HepG2 (cell line): Measurements from ENCODE around the gene ENTREP1. TPM values are rescaled to one million over a fixed set of nuclear protein-coding genes. Genes with fewer than 3 reads are reported as not detected.
A peak's percentile ranks its signal among the peaks of the same experiment; 100 is the strongest.

Source experiments
- CTCF ChIP-seq: sonication (generic); formaldehyde crosslinking; IDR thresholded peaks from 2 replicates; pipeline ENCODE4 v1.5.0; 2020; ENCODE audit warnings: mild to moderate bottlenecking, missing genetic modification reagents, moderate library complexity
- ESRRA ChIP-seq: sonication (generic); formaldehyde crosslinking; IDR thresholded peaks from 2 replicates; pipeline ENCODE4 v1.5.1; 2020; ENCODE audit warnings: mild to moderate bottlenecking, low read depth, missing genetic modification reagents
- GMEB1 ChIP-seq: sonication (generic); formaldehyde crosslinking; IDR thresholded peaks from 2 replicates; pipeline ENCODE4 v1.5.1; 2020; ENCODE audit warnings: missing genetic modification reagents, mild to moderate bottlenecking, borderline replicate concordance
- HOXA3 ChIP-seq: sonication (generic); formaldehyde crosslinking; IDR thresholded peaks from 2 replicates; pipeline ENCODE4 v1.5.0; 2020; ENCODE audit warnings: missing genetic modification reagents
- LCORL ChIP-seq, 2 experiments: fragments of 450-650 bp in 1 of 2; sonication (generic) in 1 of 2; formaldehyde crosslinking in 1 of 2; IDR thresholded peaks; 2 replicates each; pipeline versions ENCODE4 v1.5.0 to v1.6.1; 2017 to 2020; ENCODE audit warnings: antibody characterized with exemption in 1 of 2, missing genetic modification reagents in 1 of 2
- MIER2 ChIP-seq: IDR thresholded peaks from 2 replicates; pipeline ENCODE4 v1.6.1; 2016; ENCODE audit warnings: missing biosample characterization, missing genetic modification reagents
- NR2C2 ChIP-seq: sonication (generic); formaldehyde crosslinking; IDR thresholded peaks from 2 replicates; pipeline ENCODE4 v1.4.0; 2020; ENCODE audit warnings: missing genetic modification reagents, mild to moderate bottlenecking, moderate library complexity, borderline replicate concordance
- PCBP2 ChIP-seq: fragments of 200-400 bp; formaldehyde crosslinking; optimal IDR thresholded peaks from 2 replicates; pipeline ENCODE3; 2018; ENCODE audit warnings: low read length, low read depth; ENCODE audit not compliant: poor library complexity, severe bottlenecking
- TEAD3 ChIP-seq: optimal IDR thresholded peaks from 2 replicates; pipeline ENCODE3; 2016; ENCODE audit warnings: borderline replicate concordance
- XRCC5 ChIP-seq: fragments of 200-400 bp; formaldehyde crosslinking; optimal IDR thresholded peaks from 2 replicates; pipeline ENCODE3; 2017; ENCODE audit warnings: mild to moderate bottlenecking, low read length
- ZFX ChIP-seq: sonication (generic); formaldehyde crosslinking; IDR thresholded peaks from 2 replicates; pipeline ENCODE4 v1.4.0; 2020; ENCODE audit warnings: mild to moderate bottlenecking, low read depth, missing genetic modification reagents, moderate library complexity
- ZFY ChIP-seq: sonication (generic); formaldehyde crosslinking; IDR thresholded peaks from 2 replicates; pipeline ENCODE4 v1.4.0; 2020; ENCODE audit warnings: missing genetic modification reagents
- ZNF468 ChIP-seq: sonication (generic); formaldehyde crosslinking; IDR thresholded peaks from 2 replicates; pipeline ENCODE4 v1.8.0; 2022; ENCODE audit warnings: mild to moderate bottlenecking, moderate library complexity, missing genetic modification reagents
- ZNF878 ChIP-seq: sonication (generic); formaldehyde crosslinking; IDR thresholded peaks from 2 replicates; pipeline ENCODE4 v1.8.1; 2023; ENCODE audit warnings: mild to moderate bottlenecking, missing genetic modification reagents, moderate library complexity
- ZXDC ChIP-seq: sonication (generic); formaldehyde crosslinking; IDR thresholded peaks from 2 replicates; pipeline ENCODE4 v1.5.0; 2020; ENCODE audit warnings: mild to moderate bottlenecking, missing genetic modification reagents
- polyA plus RNA-seq, 8 experiments: library from polyadenylated mRNA; depleted of rRNA in 3 of 8; stranded (reverse) in 7 of 8; unstranded in 1 of 8; fragments of >200 nt; fragmentation: Illumina TruSeq in 4 of 8; extraction: Trizol in 4 of 8; gene quantifications; 2 replicates each; pipeline versions ENCODE4 v1.2.1 to v1.2.3, GENCODE V29; 2011 to 2016; ENCODE audit warnings: low read depth in 4 of 8, missing spikeins in 1 of 8, mixed read lengths in 1 of 8; ENCODE audit not compliant: insufficient read depth in 1 of 8
- total RNA-seq, 5 experiments: library from RNA; depleted of rRNA; stranded (reverse); fragments of >200 nt; fragmentation: Illumina TruSeq; extraction: Trizol; gene quantifications; 2 replicates each; pipeline ENCODE4 v1.2.3, GENCODE V29; 2016; ENCODE audit warnings: low read depth in 1 of 5
- TF ChIP-seq, protein P1 (sequence below): sonication (generic); formaldehyde crosslinking; IDR thresholded peaks from 2 replicates; pipeline ENCODE4 v1.4.0; 2020; ENCODE audit warnings: mild to moderate bottlenecking, missing genetic modification reagents

The ENTREP1 gene
- total and polyA plus RNA-seq, 2 of the 13 experiments (the other 11 are each of a cell fraction or from before 2014, with no cell fraction given) = not detected

DNA sequence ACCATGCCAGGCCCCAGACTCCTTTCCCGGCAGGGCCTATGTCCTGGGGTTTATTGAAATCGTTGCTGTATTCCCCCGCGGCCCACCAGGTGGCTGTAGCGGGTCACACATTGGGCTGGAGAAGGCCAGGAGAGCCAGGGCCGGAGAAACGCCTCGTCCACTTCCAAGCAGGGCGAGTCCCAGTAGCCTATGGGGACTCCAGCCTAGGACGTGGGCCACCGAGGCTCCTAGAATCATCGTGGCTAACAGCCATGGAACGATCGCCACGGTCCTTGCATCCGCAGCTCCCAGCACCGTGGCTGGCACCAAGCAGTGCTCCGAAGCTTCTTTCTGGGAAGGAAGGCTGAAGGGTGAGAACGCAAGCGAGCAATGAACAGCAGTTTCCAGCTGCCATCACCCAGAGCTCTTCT is 87.7 kb downstream of the ENTREP1 start (continued):
- TF ChIP-seq HOXA3 (CRISPR knock-in tag) (no peak), ZNF878 (no peak), CTCF (CRISPR knock-in tag) (peak; percentile 84), PCBP2 (no peak), ZXDC (CRISPR knock-in tag) (0 out of 2 replicates have a peak, but pooled peaks have one; percentile 15), XRCC5 (peak; percentile 83), TEAD3 (CRISPR knock-in tag) (peak; percentile 47), NR2C2 (CRISPR knock-in tag) (no peak), LCORL (IDR thresholded peaks at IDR 0.05) (no peak), LCORL (CRISPR knock-in tag; IDR thresholded peaks at IDR 0.05) (no peak), ESRRA (no peak), ZFX (CRISPR knock-in tag) (peak; percentile 39; the same call in 1 of the 2 replicates), ZNF468 (no peak), GMEB1 (CRISPR knock-in tag) (no peak), ZFY (CRISPR knock-in tag) (peak; percentile 45; the same call in 1 of the 2 replicates), MIER2 (CRISPR knock-in tag) (0 out of 2 replicates have a peak, but pooled peaks have one; percentile 25)
- TF ChIP-seq, protein P1, sequence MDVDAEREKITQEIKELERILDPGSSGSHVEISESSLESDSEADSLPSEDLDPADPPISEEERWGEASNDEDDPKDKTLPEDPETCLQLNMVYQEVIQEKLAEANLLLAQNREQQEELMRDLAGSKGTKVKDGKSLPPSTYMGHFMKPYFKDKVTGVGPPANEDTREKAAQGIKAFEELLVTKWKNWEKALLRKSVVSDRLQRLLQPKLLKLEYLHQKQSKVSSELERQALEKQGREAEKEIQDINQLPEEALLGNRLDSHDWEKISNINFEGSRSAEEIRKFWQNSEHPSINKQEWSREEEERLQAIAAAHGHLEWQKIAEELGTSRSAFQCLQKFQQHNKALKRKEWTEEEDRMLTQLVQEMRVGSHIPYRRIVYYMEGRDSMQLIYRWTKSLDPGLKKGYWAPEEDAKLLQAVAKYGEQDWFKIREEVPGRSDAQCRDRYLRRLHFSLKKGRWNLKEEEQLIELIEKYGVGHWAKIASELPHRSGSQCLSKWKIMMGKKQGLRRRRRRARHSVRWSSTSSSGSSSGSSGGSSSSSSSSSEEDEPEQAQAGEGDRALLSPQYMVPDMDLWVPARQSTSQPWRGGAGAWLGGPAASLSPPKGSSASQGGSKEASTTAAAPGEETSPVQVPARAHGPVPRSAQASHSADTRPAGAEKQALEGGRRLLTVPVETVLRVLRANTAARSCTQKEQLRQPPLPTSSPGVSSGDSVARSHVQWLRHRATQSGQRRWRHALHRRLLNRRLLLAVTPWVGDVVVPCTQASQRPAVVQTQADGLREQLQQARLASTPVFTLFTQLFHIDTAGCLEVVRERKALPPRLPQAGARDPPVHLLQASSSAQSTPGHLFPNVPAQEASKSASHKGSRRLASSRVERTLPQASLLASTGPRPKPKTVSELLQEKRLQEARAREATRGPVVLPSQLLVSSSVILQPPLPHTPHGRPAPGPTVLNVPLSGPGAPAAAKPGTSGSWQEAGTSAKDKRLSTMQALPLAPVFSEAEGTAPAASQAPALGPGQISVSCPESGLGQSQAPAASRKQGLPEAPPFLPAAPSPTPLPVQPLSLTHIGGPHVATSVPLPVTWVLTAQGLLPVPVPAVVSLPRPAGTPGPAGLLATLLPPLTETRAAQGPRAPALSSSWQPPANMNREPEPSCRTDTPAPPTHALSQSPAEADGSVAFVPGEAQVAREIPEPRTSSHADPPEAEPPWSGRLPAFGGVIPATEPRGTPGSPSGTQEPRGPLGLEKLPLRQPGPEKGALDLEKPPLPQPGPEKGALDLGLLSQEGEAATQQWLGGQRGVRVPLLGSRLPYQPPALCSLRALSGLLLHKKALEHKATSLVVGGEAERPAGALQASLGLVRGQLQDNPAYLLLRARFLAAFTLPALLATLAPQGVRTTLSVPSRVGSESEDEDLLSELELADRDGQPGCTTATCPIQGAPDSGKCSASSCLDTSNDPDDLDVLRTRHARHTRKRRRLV (CRISPR knock-in tag) = no peak
